Kidney glomerular epithelial cell (primary cell): ENCODE results near the gene CDSN.

Experiments
- DNase-seq: peaks from one replicate; lab custom pipeline; 2025; lab: John Stamatoyannopoulos, UW

CDSN gene

GRCh38 chr6:31144970-31145340, 24.7 kb upstream of the CDSN start:
- no peak for DNase-seq

- no peak for DNase-seq
Measured at GRCh38 chr6:31144296-31144969, 24.2 kb upstream of the CDSN start.

- peak; percentile 64 for DNase-seq
Measured at GRCh38 chr6:31143148-31143547, 22.9 kb upstream of the CDSN start.

GRCh38 chr6:31142361-31142761, 22.1 kb upstream of the CDSN start:
- no peak for DNase-seq

GRCh38 chr6:31140643-31141042, 20.4 kb upstream of the CDSN start:
- no peak for DNase-seq

- peak; percentile 64 for DNase-seq
Measured at GRCh38 chr6:31139599-31139998, 19.4 kb upstream of the CDSN start.

DNA sequence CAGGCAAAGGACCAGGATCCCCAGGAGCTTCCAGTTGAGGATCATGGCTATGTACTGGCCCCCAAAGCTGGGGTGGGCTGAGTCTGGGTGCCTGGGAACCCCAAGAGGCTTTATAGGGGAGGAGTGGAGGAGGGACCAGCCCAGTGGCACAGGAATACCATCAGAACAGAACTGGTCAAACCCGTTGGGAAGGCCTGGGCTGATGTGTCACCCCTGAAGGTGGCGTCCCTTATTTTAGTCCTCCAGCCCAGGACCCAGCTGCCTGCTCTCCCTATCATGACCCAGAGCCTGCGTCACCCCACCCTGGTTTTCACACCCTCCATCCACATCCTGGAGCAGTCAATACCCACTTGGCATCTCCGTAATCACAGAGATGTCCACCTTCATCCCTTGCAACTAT, 18.7 kb upstream of the CDSN start, which contains the start of gene PSORS1C2:
Gene PSORS1C2 (minus strand): TSS at position 85 of the 400 bp plus-strand sequence. CDS start 40 bp downstream, at position 45.
- DNase-seq = no peak

- DNase-seq = no peak
Measured at GRCh38 chr6:31135710-31136109, 15.5 kb upstream of the CDSN start.

- no peak for DNase-seq
Measured at GRCh38 chr6:31132806-31133205, 12.6 kb upstream of the CDSN start.

DNA sequence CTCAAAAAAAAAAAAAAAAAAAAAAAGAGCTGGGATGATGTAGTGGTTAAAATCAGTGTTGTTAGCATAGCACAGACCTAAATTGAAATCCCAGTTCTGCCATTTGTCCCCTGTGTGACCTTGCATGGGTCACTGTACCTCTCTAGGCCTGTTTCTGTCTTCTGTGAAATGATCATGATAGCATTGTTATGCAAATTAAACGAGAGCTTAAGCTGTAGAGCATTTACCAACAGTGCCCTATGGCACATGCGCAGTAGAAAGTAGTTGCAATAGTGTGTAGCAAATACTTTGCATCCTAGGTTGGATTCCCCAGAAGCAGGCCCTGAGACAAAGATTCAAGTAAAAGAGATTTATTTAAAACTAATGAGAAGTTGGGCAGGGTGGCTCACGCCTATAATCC, 11.3 kb upstream of the CDSN start:
- no peak for DNase-seq

DNA sequence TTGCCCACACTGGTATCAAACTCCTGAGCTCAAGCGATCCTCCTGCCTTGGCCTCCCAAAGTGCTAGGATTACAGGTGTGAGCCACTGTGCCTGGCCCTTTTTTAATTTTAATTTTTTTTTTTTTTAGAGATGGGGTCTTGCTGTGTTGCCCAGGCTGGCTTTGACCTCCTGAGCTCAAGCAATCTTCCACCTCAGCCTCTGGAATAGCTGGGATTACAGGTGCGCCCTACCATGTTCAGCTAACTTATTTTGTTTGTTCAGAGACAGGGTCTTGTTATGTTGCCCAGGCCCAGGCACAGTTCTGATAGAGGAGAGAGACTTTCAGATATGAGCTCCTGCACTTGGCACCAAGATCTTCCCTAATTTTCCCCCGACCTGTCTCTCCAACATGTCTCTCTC, 10.5 kb upstream of the CDSN start:
- no peak for DNase-seq

DNA sequence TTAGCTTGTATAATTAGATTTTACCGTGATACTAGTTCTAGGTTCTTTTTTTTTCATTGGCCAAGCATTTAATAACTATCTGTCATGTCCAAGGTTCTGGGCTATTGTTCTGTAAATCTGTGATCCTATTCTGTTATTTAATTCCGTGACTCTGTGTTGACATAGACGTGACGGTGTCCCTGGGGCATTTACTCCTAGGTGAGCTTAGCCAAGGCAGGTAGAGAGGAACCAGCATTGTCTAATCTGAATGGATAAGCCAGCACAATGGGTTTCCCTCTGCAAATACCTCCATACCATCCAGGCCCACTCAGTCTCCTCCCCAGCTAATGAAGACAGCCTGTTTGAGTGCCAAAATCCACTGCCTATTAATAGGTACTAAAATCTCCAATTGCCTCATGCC, 8.9 kb upstream of the CDSN start:
- no peak for DNase-seq

GRCh38 chr6:31128093-31128676, 7.9 kb upstream of the CDSN start:
- DNase-seq = peak; percentile 26

- no peak for DNase-seq
Measured at GRCh38 chr6:31126396-31127175, 6.3 kb upstream of the CDSN start.

DNA sequence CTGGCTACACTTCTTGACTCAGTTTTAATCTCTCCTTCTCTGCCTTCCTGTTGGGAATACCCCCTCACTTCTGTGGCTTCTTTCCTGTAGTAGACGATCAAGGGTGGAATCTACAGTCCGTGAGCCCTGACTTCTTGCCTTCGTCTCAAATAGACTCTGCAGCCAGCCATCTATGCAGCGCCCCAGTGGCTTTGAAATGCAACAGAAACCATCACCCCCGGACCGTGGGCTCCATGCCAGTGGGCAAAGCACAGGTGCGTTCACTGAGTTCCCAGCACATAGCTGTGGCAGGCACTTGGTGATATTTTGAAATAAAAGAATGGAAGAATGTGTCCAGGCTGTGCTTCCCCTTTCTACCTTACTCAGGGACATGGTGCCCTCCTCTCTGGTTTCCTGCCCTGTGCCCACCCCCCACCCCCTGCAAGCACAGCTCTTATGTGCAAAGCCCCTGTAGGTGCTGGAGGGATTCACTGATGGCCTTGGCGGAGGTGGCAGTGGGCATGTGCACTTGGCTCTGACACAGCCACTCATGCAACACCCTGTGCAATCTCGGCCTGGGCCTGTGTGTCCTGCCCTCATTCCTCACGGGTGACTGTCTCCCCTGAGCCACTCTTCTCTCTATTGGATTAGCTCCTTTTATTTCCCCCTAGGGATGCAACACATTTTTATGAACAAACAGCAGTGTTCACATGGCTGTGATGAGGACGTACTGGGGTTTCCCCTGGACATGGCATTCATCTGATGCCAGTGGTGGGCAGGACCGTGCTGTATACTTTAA, 5.5 kb upstream of the CDSN start:
- DNase-seq = peak; percentile 24

DNA sequence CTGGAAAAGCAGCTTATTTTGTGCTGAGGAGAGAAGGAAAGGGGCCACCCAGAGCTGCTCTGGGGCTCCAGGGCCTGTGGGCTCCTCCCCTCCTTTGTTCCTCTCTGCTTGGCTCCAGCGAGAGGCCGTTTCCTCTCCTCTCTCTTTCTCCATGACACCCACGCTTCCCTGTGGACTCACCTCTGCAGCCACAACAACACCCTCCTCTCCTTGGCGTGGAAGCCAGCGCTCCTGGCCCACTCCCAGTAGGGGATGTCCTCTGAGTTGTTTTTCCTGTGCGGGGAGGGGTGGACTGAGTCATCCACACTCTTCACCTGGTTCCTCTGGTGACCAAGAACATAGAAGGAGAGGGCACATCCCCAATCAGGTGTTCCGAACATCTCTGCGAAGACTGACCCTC, 4.9 kb upstream of the CDSN start:
- peak; percentile 68 for DNase-seq

GRCh38 chr6:31122791-31123706, 2.8 kb upstream of the CDSN start:
- DNase-seq = peak; percentile 89

GRCh38 chr6:31121131-31121790, 1.0 kb upstream of the CDSN start:
- no peak for DNase-seq

GRCh38 chr6:31118178-31118577, 2.1 kb downstream of the CDSN start:
- no peak for DNase-seq

- DNase-seq = no peak
Measured at GRCh38 chr6:31116661-31117385, 3.4 kb downstream of the CDSN start.
